Right lobe of liver (tissue), 4 donors: ENCODE measurements around the gene DUSP12.

Source experiments
- POLR2A ChIP-seq: fragments of 450-650 bp; IDR thresholded peaks from one replicate; pipeline ENCODE4 v1.6.1; 2017; ENCODE audit warnings: antibody characterized with exemption, mild to moderate bottlenecking
- TF ChIP-seq, protein P1 (sequence below), 4 donors: fragments of 200-600 bp in 3 of 4; fragments of 450-650 bp in 1 of 4; IDR thresholded peaks; one replicate each; pipeline versions ENCODE4 v1.5.1 to v1.8.0; 2016 to 2022; ENCODE audit warnings: antibody characterized with exemption in 4 of 4, mild to moderate bottlenecking in 2 of 4
- donor health status: DM: no; HTN: no; CAD: no.
- donor health status: DM: no; HTN: no; CAD: no.
- donor health status: DM: no; HTN: yes; CAD: no.

DNA sequence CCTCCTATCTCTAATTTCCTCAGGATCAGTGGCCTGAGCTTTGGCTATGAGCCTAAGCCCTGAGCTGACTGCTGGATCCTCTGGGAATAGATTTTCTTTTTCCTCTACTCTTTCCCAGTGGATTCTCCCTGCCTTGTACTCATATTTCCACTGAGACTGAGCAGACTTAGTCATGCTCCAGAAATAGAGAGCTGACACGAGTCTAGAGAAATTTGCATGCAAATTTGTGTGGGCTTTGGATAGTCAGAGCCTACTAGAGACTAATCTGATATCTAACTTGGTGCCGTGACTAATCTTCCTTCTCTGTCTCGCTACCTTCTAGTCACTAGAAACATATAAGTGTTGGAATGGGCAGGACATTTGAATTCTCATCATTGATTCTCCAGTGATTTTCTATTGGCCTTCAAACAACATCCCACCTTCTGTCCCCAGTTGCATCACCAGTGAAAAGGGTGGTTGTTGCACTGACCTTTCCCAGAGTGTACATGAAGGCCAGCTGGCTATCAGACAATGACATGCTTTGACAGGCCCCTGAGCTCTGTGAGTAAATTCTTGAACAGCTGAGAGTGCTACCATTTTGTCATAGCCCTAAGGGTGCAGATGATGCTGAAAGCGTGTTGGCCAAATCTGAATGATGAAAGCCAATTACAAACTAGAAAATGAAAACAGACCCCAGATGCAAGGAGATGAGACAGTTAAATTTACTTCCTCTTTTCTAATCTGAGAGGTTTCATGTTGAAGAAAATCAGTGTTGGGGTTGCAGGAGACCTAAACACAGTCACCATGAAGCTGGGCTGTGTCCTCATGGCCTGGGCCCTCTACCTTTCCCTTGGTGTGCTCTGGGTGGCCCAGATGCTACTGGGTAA, 42.9 kb upstream of the DUSP12 start, which contains the start of gene FCRLA:
- no peak for TF ChIP-seq POLR2A
- TF ChIP-seq, protein P1, sequence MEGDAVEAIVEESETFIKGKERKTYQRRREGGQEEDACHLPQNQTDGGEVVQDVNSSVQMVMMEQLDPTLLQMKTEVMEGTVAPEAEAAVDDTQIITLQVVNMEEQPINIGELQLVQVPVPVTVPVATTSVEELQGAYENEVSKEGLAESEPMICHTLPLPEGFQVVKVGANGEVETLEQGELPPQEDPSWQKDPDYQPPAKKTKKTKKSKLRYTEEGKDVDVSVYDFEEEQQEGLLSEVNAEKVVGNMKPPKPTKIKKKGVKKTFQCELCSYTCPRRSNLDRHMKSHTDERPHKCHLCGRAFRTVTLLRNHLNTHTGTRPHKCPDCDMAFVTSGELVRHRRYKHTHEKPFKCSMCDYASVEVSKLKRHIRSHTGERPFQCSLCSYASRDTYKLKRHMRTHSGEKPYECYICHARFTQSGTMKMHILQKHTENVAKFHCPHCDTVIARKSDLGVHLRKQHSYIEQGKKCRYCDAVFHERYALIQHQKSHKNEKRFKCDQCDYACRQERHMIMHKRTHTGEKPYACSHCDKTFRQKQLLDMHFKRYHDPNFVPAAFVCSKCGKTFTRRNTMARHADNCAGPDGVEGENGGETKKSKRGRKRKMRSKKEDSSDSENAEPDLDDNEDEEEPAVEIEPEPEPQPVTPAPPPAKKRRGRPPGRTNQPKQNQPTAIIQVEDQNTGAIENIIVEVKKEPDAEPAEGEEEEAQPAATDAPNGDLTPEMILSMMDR (IDR thresholded peaks at IDR 0.05), result no peak
